ENCODE results near the gene NADSYN1.

NADSYN1 gene

DNA sequence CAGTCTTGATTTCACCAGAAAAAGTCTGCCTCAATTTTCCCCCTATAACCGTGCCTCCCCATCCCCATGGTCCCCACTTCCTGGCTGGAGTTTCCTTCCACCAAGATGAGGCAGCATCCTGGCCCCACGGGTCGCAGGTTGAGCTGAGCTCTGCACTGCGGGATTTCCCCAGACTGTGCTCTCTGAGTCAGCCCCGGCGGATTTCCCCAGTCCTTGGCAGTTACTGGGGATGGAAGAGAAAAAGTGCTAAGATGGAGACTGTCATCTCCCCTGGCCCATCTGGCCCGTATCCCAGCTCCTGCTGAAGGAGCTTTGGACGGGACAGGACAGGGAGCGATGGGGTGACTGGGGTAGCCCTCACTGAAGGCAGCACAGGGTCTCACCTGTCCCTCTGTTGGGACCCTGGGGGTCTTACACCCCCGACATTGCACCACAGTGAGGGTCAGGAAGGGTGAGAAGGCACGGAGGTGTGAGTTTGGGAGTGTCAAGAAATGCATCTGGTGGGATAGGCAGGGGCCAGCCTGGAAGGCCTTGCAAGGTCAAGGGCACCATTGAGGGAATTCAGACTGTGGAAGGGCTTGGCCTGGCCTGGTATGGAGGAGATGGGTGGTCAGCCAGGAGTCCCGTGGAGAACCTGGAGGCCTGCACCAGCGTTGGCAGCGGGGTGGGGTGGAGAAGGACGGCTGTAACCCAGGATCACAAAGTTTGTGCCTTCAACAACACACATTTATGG, 36.5 kb downstream of the NADSYN1 start:
- DNase-seq (ENCODE audit: low read depth) = peak; percentile 62
- TF ChIP-seq, protein P1, sequence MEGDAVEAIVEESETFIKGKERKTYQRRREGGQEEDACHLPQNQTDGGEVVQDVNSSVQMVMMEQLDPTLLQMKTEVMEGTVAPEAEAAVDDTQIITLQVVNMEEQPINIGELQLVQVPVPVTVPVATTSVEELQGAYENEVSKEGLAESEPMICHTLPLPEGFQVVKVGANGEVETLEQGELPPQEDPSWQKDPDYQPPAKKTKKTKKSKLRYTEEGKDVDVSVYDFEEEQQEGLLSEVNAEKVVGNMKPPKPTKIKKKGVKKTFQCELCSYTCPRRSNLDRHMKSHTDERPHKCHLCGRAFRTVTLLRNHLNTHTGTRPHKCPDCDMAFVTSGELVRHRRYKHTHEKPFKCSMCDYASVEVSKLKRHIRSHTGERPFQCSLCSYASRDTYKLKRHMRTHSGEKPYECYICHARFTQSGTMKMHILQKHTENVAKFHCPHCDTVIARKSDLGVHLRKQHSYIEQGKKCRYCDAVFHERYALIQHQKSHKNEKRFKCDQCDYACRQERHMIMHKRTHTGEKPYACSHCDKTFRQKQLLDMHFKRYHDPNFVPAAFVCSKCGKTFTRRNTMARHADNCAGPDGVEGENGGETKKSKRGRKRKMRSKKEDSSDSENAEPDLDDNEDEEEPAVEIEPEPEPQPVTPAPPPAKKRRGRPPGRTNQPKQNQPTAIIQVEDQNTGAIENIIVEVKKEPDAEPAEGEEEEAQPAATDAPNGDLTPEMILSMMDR (IDR thresholded peaks at IDR 0.05; ENCODE audit: low read length, missing control alignments) = no peak
- H3K4me3 ChIP-seq (replicated peaks; ENCODE audit: low read depth, low read length) = no peak overlapping the region

DNA sequence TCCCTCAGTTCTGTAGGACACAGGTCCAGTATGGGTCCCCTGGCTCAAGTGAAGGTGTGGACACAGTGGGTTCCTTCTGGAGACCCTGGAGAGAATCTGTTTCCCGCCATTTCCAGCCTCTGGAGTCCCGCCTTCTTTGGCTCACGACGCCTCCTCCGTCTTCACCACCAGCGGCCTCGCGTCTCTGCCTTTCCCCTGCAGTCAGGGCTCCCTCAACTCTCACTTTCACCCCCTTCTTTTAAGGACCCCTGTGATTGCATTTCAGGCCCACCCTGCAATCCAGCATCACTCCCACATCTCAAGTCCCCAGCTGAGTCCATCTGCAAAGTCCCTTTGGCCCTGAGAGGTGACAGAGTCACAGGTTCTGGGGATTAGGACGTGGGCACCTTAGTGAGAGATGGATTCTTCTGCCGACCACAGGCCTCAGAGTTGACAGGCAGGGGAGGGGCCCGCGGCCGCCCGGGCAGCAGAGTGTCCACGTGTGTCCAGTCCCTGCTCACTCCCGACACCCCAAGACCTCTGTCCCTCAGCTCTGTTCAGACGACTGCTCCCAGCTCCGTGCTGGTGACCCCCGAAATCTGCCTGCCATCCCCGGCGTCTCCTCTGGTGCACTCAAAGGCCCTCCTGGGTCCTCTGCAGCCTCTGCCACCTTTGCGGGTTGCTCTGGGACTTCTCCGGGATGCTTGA, 37.2 kb downstream of the NADSYN1 start:
- no peak overlapping the region for H3K4me3 ChIP-seq (replicated peaks; ENCODE audit: low read depth, low read length)
- no peak for DNase-seq (ENCODE audit: low read depth)
- TF ChIP-seq, protein P1 (IDR thresholded peaks at IDR 0.05; ENCODE audit: low read length, missing control alignments) = no peak

DNA sequence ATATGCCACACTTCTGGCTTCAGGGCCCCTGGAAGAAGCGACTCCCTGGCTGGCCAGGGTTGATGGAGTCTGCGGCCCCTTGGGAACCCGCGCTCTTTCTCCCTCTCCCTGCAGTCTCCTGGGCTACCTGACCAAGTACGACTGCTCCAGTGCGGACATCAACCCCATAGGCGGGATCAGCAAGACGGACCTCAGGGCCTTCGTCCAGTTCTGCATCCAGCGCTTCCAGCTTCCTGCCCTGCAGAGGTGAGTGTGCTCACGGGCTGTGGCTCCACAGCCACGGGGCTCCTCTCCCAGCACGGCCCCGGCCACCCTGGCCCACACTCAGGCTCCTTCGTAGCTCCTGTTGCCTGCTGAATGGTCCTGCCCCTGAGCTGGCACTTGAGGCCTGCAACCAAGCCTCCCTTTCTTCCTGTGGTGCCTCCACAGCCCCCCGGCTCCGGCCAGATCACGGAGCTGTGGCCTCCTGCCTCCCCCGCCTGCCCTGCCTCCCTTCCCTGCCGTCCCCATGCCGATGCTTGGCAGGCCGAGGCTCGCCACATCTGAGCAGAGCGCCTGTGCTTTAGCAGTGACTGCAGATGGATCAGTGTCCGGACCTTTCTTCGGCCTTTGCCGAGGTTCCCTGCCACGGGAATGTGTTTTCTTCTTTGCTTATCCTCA, 37.9 kb downstream of the NADSYN1 start:
- DNase-seq (ENCODE audit: low read depth) = no peak
- H3K4me3 ChIP-seq (replicated peaks; ENCODE audit: low read depth, low read length) = no peak overlapping the region
- TF ChIP-seq, protein P1 (IDR thresholded peaks at IDR 0.05; ENCODE audit: low read length, missing control alignments) = no peak

DNA sequence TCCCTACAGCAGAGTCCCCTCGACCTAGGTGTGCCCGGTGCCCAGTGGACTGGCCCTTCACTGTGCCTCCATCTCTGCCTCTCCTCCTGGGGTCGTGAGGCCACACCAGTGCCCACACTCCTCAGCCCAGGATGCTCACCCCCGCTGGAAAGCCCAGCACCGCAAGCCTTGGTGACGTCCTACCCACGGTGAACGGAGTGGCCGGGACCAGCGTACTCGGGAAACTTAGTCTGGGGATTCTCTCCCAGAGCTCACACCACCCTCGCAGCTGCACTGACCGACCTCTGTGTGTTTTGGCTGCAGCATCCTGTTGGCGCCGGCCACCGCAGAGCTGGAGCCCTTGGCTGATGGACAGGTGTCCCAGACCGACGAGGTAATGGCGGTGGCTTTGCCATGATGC, 38.5 kb downstream of the NADSYN1 start:
- TF ChIP-seq, protein P1 (IDR thresholded peaks at IDR 0.05; ENCODE audit: low read length, missing control alignments) = no peak
- H3K4me3 ChIP-seq (replicated peaks; ENCODE audit: low read depth, low read length) = no peak overlapping the region
- DNase-seq (ENCODE audit: low read depth) = no peak

DNA sequence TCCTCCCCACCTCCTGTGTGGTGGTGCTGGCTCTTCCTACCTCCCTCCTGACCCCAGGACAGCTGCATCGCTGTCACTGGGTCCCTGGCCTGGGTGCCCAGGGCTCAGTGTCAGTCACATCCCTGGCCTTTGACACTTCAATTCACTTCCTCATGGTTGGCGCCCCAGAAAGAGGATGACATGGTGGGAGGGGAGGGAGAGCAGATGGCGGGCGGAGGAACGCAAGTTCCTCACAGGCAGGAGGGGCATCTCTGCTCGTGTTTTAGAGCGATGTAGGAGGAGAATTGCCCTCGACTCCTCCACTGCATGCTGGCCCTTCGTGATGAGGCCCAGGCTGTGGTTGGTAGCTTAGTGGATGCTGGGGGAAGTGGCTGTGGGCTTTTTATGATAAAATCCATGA, 38.9 kb downstream of the NADSYN1 start:
- DNase-seq (ENCODE audit: low read depth) = no peak
- TF ChIP-seq, protein P1 (IDR thresholded peaks at IDR 0.05; ENCODE audit: low read length, missing control alignments) = no peak
- no peak overlapping the region for H3K4me3 ChIP-seq (replicated peaks; ENCODE audit: low read depth, low read length)

DNA sequence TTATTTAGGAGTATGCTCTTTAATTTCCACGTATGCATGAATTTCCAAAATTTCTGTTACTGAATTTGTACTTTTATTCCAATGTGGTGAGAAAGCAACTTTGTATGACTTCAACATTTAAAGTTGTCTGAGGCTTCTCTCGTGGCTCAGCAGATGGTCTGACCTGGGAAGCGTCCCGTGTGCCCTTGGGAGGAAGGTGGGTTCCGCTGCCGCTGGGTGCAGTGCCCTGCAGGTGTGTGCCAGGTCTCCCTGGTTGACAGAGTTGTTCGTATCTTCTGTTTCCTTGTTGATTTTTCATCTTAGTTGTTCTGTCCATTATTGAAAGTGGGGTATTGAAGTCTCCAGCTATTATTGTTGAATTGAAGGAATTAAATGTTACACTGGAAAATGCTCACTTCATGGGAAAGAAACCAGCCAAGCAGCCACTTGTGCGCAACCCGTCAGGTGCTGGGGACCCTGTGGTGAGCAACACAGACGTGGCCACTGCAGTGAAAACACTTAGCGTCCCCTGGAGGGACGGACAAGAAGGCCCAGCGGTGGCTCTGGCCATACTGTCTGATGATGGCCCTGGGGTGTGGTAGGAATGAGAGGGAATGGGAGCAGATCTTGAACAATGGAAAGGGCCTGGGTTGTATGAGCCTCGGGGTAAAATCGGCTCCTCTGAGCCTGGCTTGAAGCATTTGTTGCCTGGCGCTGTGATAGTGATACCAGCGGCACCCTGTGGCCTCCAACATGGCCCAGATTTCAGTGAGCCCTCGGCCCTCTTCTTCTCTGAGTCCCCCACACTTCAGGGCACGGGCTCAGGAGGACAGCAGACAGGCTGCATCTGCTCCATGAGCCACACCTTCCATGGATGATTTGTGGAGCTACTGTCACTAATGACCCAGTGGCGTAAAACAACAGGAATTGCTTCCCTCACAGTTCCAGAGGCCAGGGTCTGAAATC, 42.6 kb downstream of the NADSYN1 start:
- no peak for DNase-seq (ENCODE audit: low read depth)
- no peak overlapping the region for H3K4me3 ChIP-seq (replicated peaks; ENCODE audit: low read depth, low read length)
- TF ChIP-seq, protein P1 (IDR thresholded peaks at IDR 0.05; ENCODE audit: low read length, missing control alignments) = no peak

Measured in fibroblast of pulmonary artery (primary cell).